ENCODE measurements around the gene C2orf66. TPM values are rescaled to one million over a fixed set of nuclear protein-coding genes. Genes with fewer than 3 reads are reported as not detected.

The C2orf66 gene
- total RNA-seq = under 0.01 and 0.13 TPM in 2 replicates

GRCh38 chr2:196809260-196809659 lies at the start of gene C2orf66:
Gene C2orf66 (minus strand): TSS chr2:196809355. CDS start chr2:196809336, 19 bp downstream.
- DNase-seq (ENCODE audit: low read depth in 2 of 2) = no peak

- DNase-seq (ENCODE audit: low read depth in 2 of 2) = no peak
These were observed 45.5 kb upstream of the C2orf66 start for GRCh38 chr2:196854629-196855028.

- peak in 1 of 2 donors; percentile 61 for DNase-seq (ENCODE audit: low read depth in 2 of 2)
These were observed 44.3 kb upstream of the C2orf66 start for GRCh38 chr2:196853301-196854087.

- DNase-seq (ENCODE audit: low read depth in 2 of 2) = peak in 1 of 2 donors; percentile 5
These were observed 41.9 kb upstream of the C2orf66 start for GRCh38 chr2:196851088-196851487.

GRCh38 chr2:196849895-196850294 lies 40.7 kb upstream of the C2orf66 start:
- peak in 1 of 2 donors; percentile 58 for DNase-seq (ENCODE audit: low read depth in 2 of 2)

GRCh38 chr2:196846295-196846694 lies 37.1 kb upstream of the C2orf66 start:
- DNase-seq (ENCODE audit: low read depth in 2 of 2) = no peak

- no peak for DNase-seq (ENCODE audit: low read depth in 2 of 2)
These were observed 36.2 kb upstream of the C2orf66 start for GRCh38 chr2:196845371-196845770.

GRCh38 chr2:196840171-196840570 lies 31.0 kb upstream of the C2orf66 start:
- DNase-seq (ENCODE audit: low read depth in 2 of 2) = no peak

GRCh38 chr2:196839574-196839973 lies 30.4 kb upstream of the C2orf66 start:
- DNase-seq (ENCODE audit: low read depth in 2 of 2) = no peak

- peak; percentile 4 to 6 for DNase-seq (ENCODE audit: low read depth in 2 of 2)
These were observed 27.3 kb upstream of the C2orf66 start for GRCh38 chr2:196836440-196836839.

- no peak for DNase-seq (ENCODE audit: low read depth in 2 of 2)
These were observed 21.5 kb upstream of the C2orf66 start for GRCh38 chr2:196830701-196831100.

- peak in 1 of 2 donors; percentile 39 for DNase-seq (ENCODE audit: low read depth in 2 of 2)
These were observed 18.2 kb upstream of the C2orf66 start for GRCh38 chr2:196827356-196827755.

GRCh38 chr2:196823750-196824522 lies 14.8 kb upstream of the C2orf66 start:
- peak in 1 of 2 donors; percentile 70 for DNase-seq (ENCODE audit: low read depth in 2 of 2)

GRCh38 chr2:196821195-196821594 lies 12.0 kb upstream of the C2orf66 start:
- DNase-seq (ENCODE audit: low read depth in 2 of 2) = no peak

GRCh38 chr2:196808083-196808665 lies 981 bp downstream of the C2orf66 start:
- DNase-seq (ENCODE audit: low read depth in 2 of 2) = peak in 1 of 2 donors; percentile 33

GRCh38 chr2:196804381-196804780 lies 4.8 kb downstream of the C2orf66 start:
- DNase-seq (ENCODE audit: low read depth in 2 of 2) = no peak

GRCh38 chr2:196802401-196802800 lies 6.8 kb downstream of the C2orf66 start:
- no peak for DNase-seq (ENCODE audit: low read depth in 2 of 2)

GRCh38 chr2:196801674-196802261 lies 7.4 kb downstream of the C2orf66 start:
- peak in 1 of 2 donors; percentile 20 for DNase-seq (ENCODE audit: low read depth in 2 of 2)

- peak in 1 of 2 donors; percentile 24 for DNase-seq (ENCODE audit: low read depth in 2 of 2)
These were observed 10.2 kb downstream of the C2orf66 start for GRCh38 chr2:196798980-196799379.

- DNase-seq (ENCODE audit: low read depth in 2 of 2) = no peak
These were observed 16.3 kb downstream of the C2orf66 start for GRCh38 chr2:196792865-196793264.

- DNase-seq (ENCODE audit: low read depth in 2 of 2) = no peak
These were observed 25.6 kb downstream of the C2orf66 start for GRCh38 chr2:196783431-196784094.
